OCI-LY1 (cell line): Measurements from ENCODE around the gene HPCAL1.

Source experiments
- EZH2 ChIP-seq: fragments of 200-600 bp; sonication (generic), shearing (Covaris generic); IDR thresholded peaks from 2 replicates; pipeline ENCODE4 v1.8.0; 2017; ENCODE audit warnings: borderline replicate concordance, mixed run types, mild to moderate bottlenecking, antibody characterized with exemption, low read length, moderate library complexity, mixed read lengths
- TF ChIP-seq, protein P1 (sequence below): fragments of 200-600 bp; sonication (generic), shearing (Covaris generic); IDR thresholded peaks from 2 replicates; pipeline ENCODE4 v1.5.1; 2017; ENCODE audit warnings: mild to moderate bottlenecking, antibody characterized with exemption, low read length, moderate library complexity, mixed read lengths

GRCh38 chr2:10253596-10254372, 48.9 kb upstream of the HPCAL1 start:
- TF ChIP-seq, protein P1, sequence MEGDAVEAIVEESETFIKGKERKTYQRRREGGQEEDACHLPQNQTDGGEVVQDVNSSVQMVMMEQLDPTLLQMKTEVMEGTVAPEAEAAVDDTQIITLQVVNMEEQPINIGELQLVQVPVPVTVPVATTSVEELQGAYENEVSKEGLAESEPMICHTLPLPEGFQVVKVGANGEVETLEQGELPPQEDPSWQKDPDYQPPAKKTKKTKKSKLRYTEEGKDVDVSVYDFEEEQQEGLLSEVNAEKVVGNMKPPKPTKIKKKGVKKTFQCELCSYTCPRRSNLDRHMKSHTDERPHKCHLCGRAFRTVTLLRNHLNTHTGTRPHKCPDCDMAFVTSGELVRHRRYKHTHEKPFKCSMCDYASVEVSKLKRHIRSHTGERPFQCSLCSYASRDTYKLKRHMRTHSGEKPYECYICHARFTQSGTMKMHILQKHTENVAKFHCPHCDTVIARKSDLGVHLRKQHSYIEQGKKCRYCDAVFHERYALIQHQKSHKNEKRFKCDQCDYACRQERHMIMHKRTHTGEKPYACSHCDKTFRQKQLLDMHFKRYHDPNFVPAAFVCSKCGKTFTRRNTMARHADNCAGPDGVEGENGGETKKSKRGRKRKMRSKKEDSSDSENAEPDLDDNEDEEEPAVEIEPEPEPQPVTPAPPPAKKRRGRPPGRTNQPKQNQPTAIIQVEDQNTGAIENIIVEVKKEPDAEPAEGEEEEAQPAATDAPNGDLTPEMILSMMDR: no peak
- TF ChIP-seq EZH2: no peak
